K562 (cell line): ENCODE measurements around the gene ACSF3. TPM values are rescaled to one million over a fixed set of nuclear protein-coding genes. Genes with fewer than 3 reads are reported as not detected.
A peak's percentile ranks its signal among the peaks of the same experiment; 100 is the strongest.

ENCODE experiments used
- AFF4 ChIP-seq: sonication (generic); formaldehyde crosslinking; IDR thresholded peaks from 2 replicates; pipeline ENCODE4 v1.8.0; 2023; ENCODE audit warnings: mild to moderate bottlenecking, missing genetic modification reagents
- CTBP1 ChIP-seq: fragments of 450-650 bp; IDR thresholded peaks from 2 replicates; pipeline ENCODE4 v1.6.1; 2016; ENCODE audit warnings: borderline replicate concordance
- HDAC6 ChIP-seq: IDR thresholded peaks from 2 replicates; pipeline ENCODE4 v1.6.1; 2012; ENCODE audit warnings: low read depth, mild to moderate bottlenecking, control low read depth, inconsistent platforms, low read length, moderate library complexity
- KAT7 ChIP-seq: sonication (generic); formaldehyde crosslinking; IDR thresholded peaks from 2 replicates; pipeline ENCODE4 v1.8.0; 2022; ENCODE audit warnings: missing genetic modification reagents, mild to moderate bottlenecking, borderline replicate concordance
- NUFIP1 ChIP-seq: fragments of 450-650 bp; IDR thresholded peaks from 2 replicates; pipeline ENCODE4 v1.6.1; 2018; ENCODE audit not compliant: partially characterized antibody
- ZNF407 ChIP-seq: fragments of 450-650 bp; IDR thresholded peaks from 2 replicates; pipeline ENCODE4 v1.6.1; 2016; ENCODE audit warnings: low read depth
- polyA plus RNA-seq, 8 experiments: library from polyadenylated mRNA; depleted of rRNA in 4 of 8; stranded (reverse) in 5 of 8; unstranded in 3 of 8; fragments of >200 nt; fragmentation: Nextera tagmentation in 2 of 8; fragmentation: Illumina TruSeq in 1 of 8; extraction: Ambion mirVana in 2 of 8; extraction: Trizol in 1 of 8; gene quantifications; 2 replicates each; pipeline versions ENCODE4 v1.2.1 to v1.2.3, GENCODE V29; 2011 to 2014; ENCODE audit warnings: inconsistent platforms in 1 of 8, missing spikeins in 1 of 8
- total RNA-seq, 7 experiments: library from RNA; depleted of rRNA in 6 of 7; stranded (reverse); fragments of >200 nt in 6 of 7; fragmentation: Illumina TruSeq in 2 of 7; extraction: Trizol in 2 of 7; gene quantifications; 2 replicates each; pipeline versions ENCODE4 v1.2.1 to v1.2.3, GENCODE V29; 2011 to 2021; ENCODE audit warnings: low replicate concordance in 1 of 7

ACSF3 gene
- total and polyA plus RNA-seq, 9 of the 15 experiments (the other 6 are each of a cell fraction or from before 2014, with no cell fraction given) = 0.77 to 32.8 (median 14.7) TPM

GRCh38 chr16:89170346-89171215 lies 76.9 kb downstream of the ACSF3 start (continued):
- TF ChIP-seq ZNF407 (no peak), NUFIP1 (no peak), CTBP1 (peak; percentile 33; the same call in 1 of the 2 replicates), AFF4 (CRISPR knock-in tag) (no peak), KAT7 (CRISPR knock-in tag) (no peak), HDAC6 (no peak)
